AG09309 (cell line): Measurements from ENCODE around the gene DENND1B.

Source experiments
- DNase-seq: peaks from one replicate; pipeline ENCODE4 v3.0.0-alpha.2; 2010; ENCODE audit warnings: low read depth
- H3K4me3 ChIP-seq: 2 replicates; pipeline ENCODE4 v1.5.1; 2011; ENCODE audit warnings: mild to moderate bottlenecking, low read depth, low read length, moderate library complexity; ENCODE audit not compliant: control insufficient read depth
- CTCF ChIP-seq: IDR thresholded peaks from 2 replicates; pipeline ENCODE4 v1.5.1; 2011; ENCODE audit warnings: mild to moderate bottlenecking, low read depth, low read length, inconsistent platforms; ENCODE audit not compliant: insufficient read depth, control insufficient read depth; ENCODE audit errors: missing control alignments

The DENND1B gene

GRCh38 chr1:197480446-197480845 lies 294.8 kb downstream of the DENND1B start:
- no peak for DNase-seq
- H3K4me3 ChIP-seq = no peak overlapping the region
- TF ChIP-seq CTCF = no peak

GRCh38 chr1:197472141-197472540 lies 303.1 kb downstream of the DENND1B start:
- no peak for TF ChIP-seq CTCF
- no peak for DNase-seq
- no peak overlapping the region for H3K4me3 ChIP-seq

- TF ChIP-seq CTCF = no peak
- no peak for DNase-seq
- H3K4me3 ChIP-seq = no peak overlapping the region
Measured at GRCh38 chr1:197471248-197471985, 303.9 kb downstream of the DENND1B start.

GRCh38 chr1:197470330-197470729 lies 304.9 kb downstream of the DENND1B start:
- no peak for TF ChIP-seq CTCF
- no peak overlapping the region for H3K4me3 ChIP-seq
- DNase-seq = no peak

GRCh38 chr1:197469620-197470210 lies 305.6 kb downstream of the DENND1B start:
- DNase-seq = no peak
- no peak for TF ChIP-seq CTCF
- H3K4me3 ChIP-seq = no peak overlapping the region

- DNase-seq = no peak
- no peak overlapping the region for H3K4me3 ChIP-seq
- TF ChIP-seq CTCF = no peak
Measured at GRCh38 chr1:197468543-197469175, 306.6 kb downstream of the DENND1B start.
